ENCODE results near the gene PWWP2B. TPM values are rescaled to one million over a fixed set of nuclear protein-coding genes. Genes with fewer than 3 reads are reported as not detected.

The PWWP2B gene
- polyA plus RNA-seq, 1 experiment = 2.7 TPM

DNA sequence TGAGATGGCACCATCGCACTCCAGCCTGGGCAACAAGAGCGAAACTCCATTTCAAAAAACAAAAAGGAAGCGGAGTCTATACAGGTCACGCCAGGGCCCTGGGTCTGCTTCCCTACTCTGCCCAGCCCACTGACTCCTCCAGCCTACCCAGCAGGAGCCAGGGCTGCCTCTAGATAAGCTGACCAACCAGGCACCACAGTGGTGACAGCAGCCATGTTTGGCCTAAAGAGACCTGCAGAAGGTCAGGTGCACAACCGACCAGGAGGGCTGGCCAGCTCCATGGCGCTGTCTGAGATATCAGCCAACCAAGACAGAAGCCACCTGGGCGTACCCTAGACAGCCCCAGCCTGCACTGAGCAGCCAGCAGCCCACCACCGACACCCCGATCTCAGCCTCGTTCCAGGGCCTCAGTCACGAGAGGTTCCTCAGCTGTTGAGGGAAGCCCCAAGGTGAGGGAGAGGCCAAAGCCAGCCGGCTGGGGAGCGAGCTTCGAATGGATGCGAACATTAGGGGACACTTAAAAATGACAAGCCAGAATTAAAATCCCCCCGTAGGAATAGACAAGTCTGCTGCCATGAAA is 24.4 kb upstream of the PWWP2B start:
- Histone ChIP-seq H3K27me3 (ENCODE audit: control insufficient read depth, insufficient read depth, low read length) (peaks cover 1% of the 10 kb centered on the region; the same call in 1 of the 2 replicates), H3K36me3 (ENCODE audit: control insufficient read depth, insufficient read depth, low read length) (no peaks in the 10 kb centered on the region), H3K4me3 (ENCODE audit: low read depth, low read length) (no peak overlapping the region)
- TF ChIP-seq, protein P1, sequence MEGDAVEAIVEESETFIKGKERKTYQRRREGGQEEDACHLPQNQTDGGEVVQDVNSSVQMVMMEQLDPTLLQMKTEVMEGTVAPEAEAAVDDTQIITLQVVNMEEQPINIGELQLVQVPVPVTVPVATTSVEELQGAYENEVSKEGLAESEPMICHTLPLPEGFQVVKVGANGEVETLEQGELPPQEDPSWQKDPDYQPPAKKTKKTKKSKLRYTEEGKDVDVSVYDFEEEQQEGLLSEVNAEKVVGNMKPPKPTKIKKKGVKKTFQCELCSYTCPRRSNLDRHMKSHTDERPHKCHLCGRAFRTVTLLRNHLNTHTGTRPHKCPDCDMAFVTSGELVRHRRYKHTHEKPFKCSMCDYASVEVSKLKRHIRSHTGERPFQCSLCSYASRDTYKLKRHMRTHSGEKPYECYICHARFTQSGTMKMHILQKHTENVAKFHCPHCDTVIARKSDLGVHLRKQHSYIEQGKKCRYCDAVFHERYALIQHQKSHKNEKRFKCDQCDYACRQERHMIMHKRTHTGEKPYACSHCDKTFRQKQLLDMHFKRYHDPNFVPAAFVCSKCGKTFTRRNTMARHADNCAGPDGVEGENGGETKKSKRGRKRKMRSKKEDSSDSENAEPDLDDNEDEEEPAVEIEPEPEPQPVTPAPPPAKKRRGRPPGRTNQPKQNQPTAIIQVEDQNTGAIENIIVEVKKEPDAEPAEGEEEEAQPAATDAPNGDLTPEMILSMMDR (IDR thresholded peaks at IDR 0.05; ENCODE audit: insufficient read depth, low read depth, low read length) = no peak
- no peak for DNase-seq (ENCODE audit: low read depth)
- CTCF ChIA-PET = interaction anchor here (1.0 kb wide), 1 partner anchor 93 kb away, joined by 3 read pairs; no protein-coding TSS in a partner anchor
- POLR2A ChIA-PET = no interaction called here

DNA sequence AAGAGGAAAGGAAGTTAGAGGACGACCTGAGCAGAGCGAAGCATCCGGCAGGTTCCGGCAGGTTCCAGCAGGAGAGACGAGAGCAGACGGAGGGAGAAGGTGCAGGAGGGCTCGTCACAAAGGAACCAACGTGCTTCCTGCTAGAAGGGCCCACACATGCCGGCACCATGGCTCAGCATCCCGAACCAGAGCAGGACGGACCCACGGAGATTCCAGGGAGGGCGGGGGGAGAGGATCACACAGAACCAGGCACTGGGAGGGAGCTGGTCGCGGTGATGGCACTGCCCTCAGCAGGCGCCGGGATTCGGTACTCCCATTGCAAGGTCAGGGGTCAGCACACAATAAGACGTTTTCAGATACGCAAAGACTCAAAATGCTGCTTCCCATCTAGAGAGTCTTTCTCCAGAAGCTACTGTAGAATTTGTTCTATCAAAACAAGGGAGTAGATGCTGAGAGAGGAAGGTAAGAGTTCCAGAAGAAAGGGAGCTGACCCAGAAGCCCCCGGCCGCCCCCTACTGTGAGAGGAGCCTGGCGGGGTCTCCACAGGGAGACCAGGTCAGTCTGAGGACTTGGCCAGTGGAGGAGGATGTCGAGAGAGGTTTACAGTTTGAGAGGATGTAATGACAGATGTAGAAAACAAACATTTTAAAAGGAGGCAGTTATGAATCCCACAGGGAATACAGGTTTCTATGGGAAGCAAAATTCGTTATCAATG is 23.6 kb upstream of the PWWP2B start:
- CTCF ChIA-PET = interaction anchor here (0.6 to 1.0 kb wide), 2 partner anchors 92 to 111 kb away, joined by 3 to 5 read pairs; no protein-coding TSS in a partner anchor

DNA sequence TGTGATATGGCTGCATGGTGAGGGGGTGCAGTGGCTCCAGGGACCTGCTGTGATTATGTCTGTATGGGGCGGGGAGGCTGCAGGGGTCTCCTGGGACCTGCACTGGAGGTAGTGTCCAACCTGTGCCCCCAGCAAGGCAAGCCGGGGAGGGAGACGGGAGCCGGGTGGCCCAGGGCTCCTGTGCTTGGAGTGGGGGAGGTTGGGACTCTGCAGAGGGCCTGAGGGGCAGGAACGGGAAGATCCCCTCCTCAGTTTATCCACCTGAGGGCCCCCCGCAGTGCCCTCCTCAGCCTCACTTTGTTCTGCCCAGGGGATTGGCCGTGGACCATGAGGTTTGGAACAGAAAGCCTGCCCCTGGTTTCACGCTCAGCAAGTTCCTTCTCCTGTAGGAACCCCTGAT is 22.8 kb upstream of the PWWP2B start:
- peaks cover 1% of the 10 kb centered on the region; the same call in 1 of the 2 replicates for H3K27me3 ChIP-seq (ENCODE audit: control insufficient read depth, insufficient read depth, low read length)
- no peak overlapping the region for H3K4me3 ChIP-seq (ENCODE audit: low read depth, low read length)
- no peaks in the 10 kb centered on the region for H3K36me3 ChIP-seq (ENCODE audit: control insufficient read depth, insufficient read depth, low read length)
- TF ChIP-seq, protein P1 (IDR thresholded peaks at IDR 0.05; ENCODE audit: insufficient read depth, low read depth, low read length) = no peak
- no peak for DNase-seq (ENCODE audit: low read depth)
- ChIA-PET POLR2A (no interaction called here), CTCF (no interaction called here)

More for the DNA sequence above, 23.6 kb upstream of the PWWP2B start:
- DNase-seq (ENCODE audit: low read depth) = no peak
- H3K27me3 ChIP-seq (ENCODE audit: control insufficient read depth, insufficient read depth, low read length) = peaks cover 1% of the 10 kb centered on the region; the same call in 1 of the 2 replicates
- H3K4me3 ChIP-seq (ENCODE audit: low read depth, low read length) = no peak overlapping the region
- H3K36me3 ChIP-seq (ENCODE audit: control insufficient read depth, insufficient read depth, low read length) = no peaks in the 10 kb centered on the region
- TF ChIP-seq, protein P1 (IDR thresholded peaks at IDR 0.05; ENCODE audit: insufficient read depth, low read depth, low read length) = no peak
- POLR2A ChIA-PET = no interaction called here

DNA sequence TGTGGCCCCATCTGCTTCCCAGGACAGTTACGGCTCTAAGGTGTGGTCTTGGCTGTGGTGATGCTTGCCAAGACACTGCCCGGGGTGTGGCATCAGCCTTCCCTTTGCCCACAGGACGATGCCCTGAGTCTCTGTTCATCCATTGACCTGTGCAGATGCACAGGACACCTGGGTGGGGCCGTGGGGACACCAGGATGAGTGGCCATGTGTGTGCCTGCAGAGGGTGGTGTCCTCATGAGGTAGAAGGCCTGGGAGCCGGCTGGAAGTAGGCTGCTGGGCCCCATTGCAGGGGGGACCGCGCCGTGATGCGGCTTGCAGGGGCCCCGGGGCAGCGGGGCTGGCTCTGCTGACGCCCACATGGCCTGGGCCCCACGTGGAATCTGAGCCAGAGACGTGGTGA is 22.4 kb upstream of the PWWP2B start:
- Histone ChIP-seq H3K4me3 (ENCODE audit: low read depth, low read length) (no peak overlapping the region), H3K27me3 (ENCODE audit: control insufficient read depth, insufficient read depth, low read length) (peaks cover 1% of the 10 kb centered on the region; the same call in 1 of the 2 replicates), H3K36me3 (ENCODE audit: control insufficient read depth, insufficient read depth, low read length) (no peaks in the 10 kb centered on the region)
- ChIA-PET CTCF (no interaction called here), POLR2A (no interaction called here)
- TF ChIP-seq, protein P1 (IDR thresholded peaks at IDR 0.05; ENCODE audit: insufficient read depth, low read depth, low read length) = no peak
- no peak for DNase-seq (ENCODE audit: low read depth)

DNA sequence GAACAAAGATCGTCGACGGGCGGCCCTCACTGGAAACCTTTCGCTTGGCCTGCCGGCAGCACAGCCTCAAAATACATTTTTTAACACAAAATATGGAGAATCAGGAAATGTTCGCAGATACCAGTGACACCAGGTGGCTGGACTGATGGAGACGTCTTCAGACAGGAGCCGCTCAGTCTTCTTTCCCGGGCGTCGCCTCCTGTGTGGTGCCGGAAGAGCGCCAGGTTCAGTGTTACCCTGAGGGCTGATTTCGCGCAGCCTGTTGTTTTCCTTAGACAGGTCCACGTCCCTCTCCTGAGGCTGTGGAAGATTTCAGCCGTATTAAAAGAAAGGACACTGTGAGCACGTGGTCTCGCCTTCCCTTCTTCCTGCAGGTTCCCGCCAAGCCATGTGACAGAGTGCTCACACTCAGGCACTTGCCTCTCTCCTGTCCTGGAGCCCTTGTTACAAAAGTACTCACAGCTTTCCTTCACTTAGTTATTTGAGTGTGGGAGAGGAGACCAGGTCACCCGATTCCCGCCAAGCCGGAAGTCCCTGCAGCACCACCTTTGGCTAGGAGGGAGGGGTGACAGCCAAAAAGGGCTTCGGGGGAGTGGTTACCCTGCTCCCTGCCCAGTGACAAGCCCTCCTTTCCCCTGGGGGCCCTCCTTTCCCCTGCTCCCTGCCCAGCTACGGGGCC is 21.7 kb upstream of the PWWP2B start:
- POLR2A ChIA-PET = no interaction called here

More for the DNA sequence above, 21.7 kb upstream of the PWWP2B start:
- TF ChIP-seq, protein P1 (IDR thresholded peaks at IDR 0.05; ENCODE audit: insufficient read depth, low read depth, low read length) = no peak
- no peak for DNase-seq (ENCODE audit: low read depth)
- Histone ChIP-seq H3K4me3 (ENCODE audit: low read depth, low read length) (no peak overlapping the region), H3K36me3 (ENCODE audit: control insufficient read depth, insufficient read depth, low read length) (no peaks in the 10 kb centered on the region), H3K27me3 (ENCODE audit: control insufficient read depth, insufficient read depth, low read length) (peaks cover 1% of the 10 kb centered on the region; the same call in 1 of the 2 replicates)
- CTCF ChIA-PET = interaction anchor here (1.2 to 1.5 kb wide), 2 partner anchors 12 to 84 kb away, joined by 3 to 5 read pairs; no protein-coding TSS in a partner anchor
